DND-41 (cell line): Measurements from ENCODE around the gene CAMK1.

Experiments
- ATAC-seq: fragments of 200-7000 bp; cut with Tn5 transposase; 3 replicates; pipeline ENCODE4 v1.9.1; 2021; ENCODE audit warnings: low read depth; ENCODE audit not compliant: insufficient read depth
- DNase-seq: peaks from one replicate; pipeline ENCODE4 v3.0.0-alpha.2; 2020
- H2AFZ ChIP-seq: 2 replicates; pipeline ENCODE4 v1.6.0; 2012; ENCODE audit warnings: low read depth, low read length
- H3K27ac ChIP-seq: 2 replicates; pipeline ENCODE4 v1.5.1; 2012; ENCODE audit warnings: low read length, inconsistent platforms
- H3K27me3 ChIP-seq: fragments of 200-600 bp; sonication (generic); 2 replicates; pipeline ENCODE4 v1.6.0; 2012; ENCODE audit warnings: low read length, mild to moderate bottlenecking, inconsistent platforms; ENCODE audit not compliant: insufficient read depth, poor library complexity
- H3K36me3 ChIP-seq: 2 replicates; pipeline ENCODE4 v1.5.1; 2012; ENCODE audit warnings: low read length, inconsistent platforms; ENCODE audit not compliant: insufficient read depth
- H3K4me1 ChIP-seq: 2 replicates; pipeline ENCODE4 v1.5.1; 2012; ENCODE audit warnings: mild to moderate bottlenecking, low read length; ENCODE audit not compliant: insufficient read depth
- H3K4me2 ChIP-seq: 2 replicates; pipeline ENCODE4 v1.6.0; 2012; ENCODE audit warnings: mild to moderate bottlenecking, moderate library complexity, low read length, inconsistent platforms; ENCODE audit not compliant: insufficient read depth
- H3K4me3 ChIP-seq, 2 experiments: fragments of 200-600 bp in 1 of 2; shearing (Covaris generic) in 1 of 2; 2 replicates each; pipeline ENCODE4 v1.5.1; 2012 to 2016; ENCODE audit warnings: inconsistent platforms in 2 of 2, low read length in 2 of 2, mild to moderate bottlenecking in 2 of 2, low read depth in 1 of 2, moderate library complexity in 1 of 2
- H3K79me2 ChIP-seq: 2 replicates; pipeline ENCODE4 v1.6.0; 2012; ENCODE audit warnings: low read length, inconsistent platforms; ENCODE audit not compliant: insufficient read depth
- H3K9ac ChIP-seq: 2 replicates; pipeline ENCODE4 v1.6.0; 2012; ENCODE audit warnings: low read depth, mild to moderate bottlenecking, inconsistent platforms, low read length, moderate library complexity
- H3K9me3 ChIP-seq: 2 replicates; pipeline ENCODE4 v1.5.1; 2012; ENCODE audit warnings: low read length, moderate library complexity, mild to moderate bottlenecking, inconsistent platforms; ENCODE audit not compliant: insufficient read depth, severe bottlenecking
- H4K20me1 ChIP-seq: 2 replicates; pipeline ENCODE4 v1.6.0; 2012; ENCODE audit warnings: low read length; ENCODE audit not compliant: insufficient read depth
- EZH2 ChIP-seq: IDR thresholded peaks from 3 replicates; pipeline ENCODE4 v1.6.1; 2012; ENCODE audit warnings: borderline replicate concordance, low read depth, mild to moderate bottlenecking, moderate library complexity, low read length, inconsistent platforms; ENCODE audit not compliant: severe bottlenecking
- TF ChIP-seq, protein P1 (sequence below): IDR thresholded peaks from 2 replicates; pipeline ENCODE4 v1.5.1; 2012; ENCODE audit warnings: borderline replicate concordance, low read length, moderate library complexity, mild to moderate bottlenecking; ENCODE audit not compliant: poor library complexity, severe bottlenecking; ENCODE audit errors: extremely low read depth

CAMK1 gene

GRCh38 chr3:9815986-9816385, 46.2 kb upstream of the CAMK1 start:
- Histone ChIP-seq H3K4me2 (no peak overlapping the region), H3K27ac (no peak overlapping the region), H4K20me1 (no peaks in the 10 kb centered on the region), H3K27me3 (no peaks in the 10 kb centered on the region), H3K9ac (no peak overlapping the region), H3K36me3 (peaks cover 61% of the 10 kb centered on the region), H3K4me1 (no peaks in the 10 kb centered on the region), H3K4me3 (no peak overlapping the region), H2AFZ (no peak overlapping the region), H3K9me3 (no peaks in the 10 kb centered on the region), H3K79me2 (no peaks in the 10 kb centered on the region)
- no peak for DNase-seq
- no peak for TF ChIP-seq EZH2
- TF ChIP-seq, protein P1, sequence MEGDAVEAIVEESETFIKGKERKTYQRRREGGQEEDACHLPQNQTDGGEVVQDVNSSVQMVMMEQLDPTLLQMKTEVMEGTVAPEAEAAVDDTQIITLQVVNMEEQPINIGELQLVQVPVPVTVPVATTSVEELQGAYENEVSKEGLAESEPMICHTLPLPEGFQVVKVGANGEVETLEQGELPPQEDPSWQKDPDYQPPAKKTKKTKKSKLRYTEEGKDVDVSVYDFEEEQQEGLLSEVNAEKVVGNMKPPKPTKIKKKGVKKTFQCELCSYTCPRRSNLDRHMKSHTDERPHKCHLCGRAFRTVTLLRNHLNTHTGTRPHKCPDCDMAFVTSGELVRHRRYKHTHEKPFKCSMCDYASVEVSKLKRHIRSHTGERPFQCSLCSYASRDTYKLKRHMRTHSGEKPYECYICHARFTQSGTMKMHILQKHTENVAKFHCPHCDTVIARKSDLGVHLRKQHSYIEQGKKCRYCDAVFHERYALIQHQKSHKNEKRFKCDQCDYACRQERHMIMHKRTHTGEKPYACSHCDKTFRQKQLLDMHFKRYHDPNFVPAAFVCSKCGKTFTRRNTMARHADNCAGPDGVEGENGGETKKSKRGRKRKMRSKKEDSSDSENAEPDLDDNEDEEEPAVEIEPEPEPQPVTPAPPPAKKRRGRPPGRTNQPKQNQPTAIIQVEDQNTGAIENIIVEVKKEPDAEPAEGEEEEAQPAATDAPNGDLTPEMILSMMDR: no peak
- no peak for ATAC-seq

DNA sequence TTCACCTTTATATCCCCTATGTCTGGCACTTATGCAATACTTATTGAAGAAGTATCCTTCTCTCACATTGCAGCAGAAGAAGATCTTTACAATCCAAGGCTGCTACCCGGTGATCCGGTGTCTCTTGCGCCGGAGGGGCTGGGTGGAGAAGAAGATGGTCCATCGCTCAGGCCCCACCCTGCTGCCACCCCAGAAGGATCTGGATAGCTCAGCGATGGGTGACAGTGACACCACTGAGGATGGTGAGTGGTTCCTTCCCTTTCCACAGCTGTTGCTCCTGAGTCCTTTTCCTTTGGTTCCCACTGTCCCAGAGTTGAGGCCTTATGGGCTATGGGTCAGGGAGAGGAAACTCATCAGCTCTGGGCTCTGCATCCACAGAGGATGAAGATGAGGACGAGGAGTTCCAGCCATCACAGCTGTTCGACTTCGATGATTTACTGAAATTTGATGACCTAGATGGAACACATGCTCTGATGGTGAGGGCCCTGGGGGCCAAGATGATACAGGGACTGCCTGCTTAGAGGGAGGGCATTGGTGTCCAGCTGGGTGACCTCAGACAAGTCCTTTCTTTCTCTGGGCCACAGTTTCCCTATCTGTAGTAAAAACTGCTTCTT, 43.2 kb upstream of the CAMK1 start:
- no peak overlapping the region for H3K9ac ChIP-seq

DNA sequence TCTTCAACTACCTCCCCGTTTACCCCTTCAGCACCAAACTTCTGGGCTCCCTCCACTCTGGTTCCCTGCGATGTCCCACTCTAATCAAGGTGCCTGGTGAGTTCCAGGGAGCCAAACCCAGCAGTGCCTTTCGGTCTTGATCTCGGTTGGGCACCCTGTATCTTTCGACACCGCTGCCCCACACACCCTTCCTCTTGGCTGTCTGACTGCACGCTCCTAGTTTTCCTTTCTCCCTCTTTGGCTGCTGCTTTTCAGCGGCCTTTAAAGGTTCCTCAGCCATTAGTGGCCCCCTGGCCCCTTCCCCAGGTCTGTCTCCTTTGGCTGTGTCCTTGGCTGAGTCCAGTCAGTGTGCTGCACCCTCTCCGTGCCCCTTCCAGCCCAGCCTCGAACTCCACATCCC, 41.1 kb upstream of the CAMK1 start:
- no peak overlapping the region for H3K4me3 ChIP-seq
- H3K9ac ChIP-seq: no peak overlapping the region
- H4K20me1 ChIP-seq: peaks cover 5% of the 10 kb centered on the region
- no peaks in the 10 kb centered on the region for H3K27me3 ChIP-seq
- H3K9me3 ChIP-seq: no peaks in the 10 kb centered on the region
- peaks cover 72% of the 10 kb centered on the region for H3K36me3 ChIP-seq
- no peak overlapping the region for H3K4me2 ChIP-seq
- DNase-seq (no peak), ATAC-seq (no peak)
- H2AFZ ChIP-seq: no peak overlapping the region
- TF ChIP-seq EZH2: no peak
- TF ChIP-seq, protein P1: no peak
- no peaks in the 10 kb centered on the region for H3K4me1 ChIP-seq
- no peaks in the 10 kb centered on the region for H3K79me2 ChIP-seq
- H3K27ac ChIP-seq: no peak overlapping the region

More for the DNA sequence above, 43.2 kb upstream of the CAMK1 start:
- TF ChIP-seq, protein P1: no peak
- TF ChIP-seq EZH2: no peak
- Histone ChIP-seq H3K4me3 (no peak overlapping the region), H3K4me1 (no peaks in the 10 kb centered on the region), H3K9me3 (no peaks in the 10 kb centered on the region), H3K4me2 (no peak overlapping the region), H2AFZ (no peak overlapping the region), H3K79me2 (no peaks in the 10 kb centered on the region), H3K27ac (no peak overlapping the region), H3K27me3 (no peaks in the 10 kb centered on the region), H4K20me1 (no peaks in the 10 kb centered on the region), H3K36me3 (peaks cover 63% of the 10 kb centered on the region)
- ATAC-seq (no peak), DNase-seq (no peak)
